ENCODE data around the gene SLC13A4.
"Not testable (repeated sequence)": the region's sequence is repeated elsewhere in the genome, so short reads cannot be mapped to it uniquely, and the experiment has no call there.

The SLC13A4 gene

GRCh38 chr7:135690566-135690965, 37.4 kb downstream of the SLC13A4 start:
- FAIRE-seq: no peak

- no peak for FAIRE-seq
Observed at GRCh38 chr7:135687466-135687865, 40.5 kb downstream of the SLC13A4 start.

- FAIRE-seq: no peak
Observed at GRCh38 chr7:135685306-135686084, 42.5 kb downstream of the SLC13A4 start.

GRCh38 chr7:135684699-135685098, 43.3 kb downstream of the SLC13A4 start:
- FAIRE-seq: no peak

GRCh38 chr7:135684136-135684535, 43.9 kb downstream of the SLC13A4 start:
- FAIRE-seq: no peak

- FAIRE-seq: no peak
Observed at GRCh38 chr7:135683609-135684008, 44.4 kb downstream of the SLC13A4 start.

- FAIRE-seq: no peak
Observed at GRCh38 chr7:135682191-135682590, 45.8 kb downstream of the SLC13A4 start.

- FAIRE-seq: no peak
Observed at GRCh38 chr7:135681762-135682161, 46.2 kb downstream of the SLC13A4 start.

- FAIRE-seq: no peak
Observed at GRCh38 chr7:135678612-135679575, 49.1 kb downstream of the SLC13A4 start.

- FAIRE-seq: no peak
Observed at GRCh38 chr7:135673360-135673706, 54.7 kb downstream of the SLC13A4 start.

GRCh38 chr7:135672560-135673359, 55.2 kb downstream of the SLC13A4 start:
- FAIRE-seq: peak; percentile 79

GRCh38 chr7:135670179-135670578, 57.8 kb downstream of the SLC13A4 start:
- no peak for FAIRE-seq

GRCh38 chr7:135669774-135670173, 58.2 kb downstream of the SLC13A4 start:
- no peak for FAIRE-seq

- not testable (repeated sequence) for FAIRE-seq
Observed at GRCh38 chr7:135668852-135669395, 59.1 kb downstream of the SLC13A4 start.

GRCh38 chr7:135667626-135668025, 60.4 kb downstream of the SLC13A4 start:
- not testable (repeated sequence) for FAIRE-seq

- FAIRE-seq: no peak
Observed at GRCh38 chr7:135666846-135667245, 61.1 kb downstream of the SLC13A4 start.

- no peak for FAIRE-seq
Observed at GRCh38 chr7:135666156-135666555, 61.8 kb downstream of the SLC13A4 start.

- FAIRE-seq: no peak
Observed at GRCh38 chr7:135665042-135665441, 62.9 kb downstream of the SLC13A4 start.

- no peak for FAIRE-seq
Observed at GRCh38 chr7:135664046-135664589, 63.9 kb downstream of the SLC13A4 start.

- FAIRE-seq: no peak
Observed at GRCh38 chr7:135662373-135663114, 65.4 kb downstream of the SLC13A4 start, which contains the start of gene STMP1. TSS of gene STMP1 (plus strand) at chr7:135662514.

- no peak for FAIRE-seq
Observed at GRCh38 chr7:135662123-135662372, 65.9 kb downstream of the SLC13A4 start.
